Measurements from ENCODE around the gene DDIT4.
"Not testable (repeated sequence)": the region's sequence is repeated elsewhere in the genome, so short reads cannot be mapped to it uniquely, and the experiment has no call there.

DDIT4 gene

DNA sequence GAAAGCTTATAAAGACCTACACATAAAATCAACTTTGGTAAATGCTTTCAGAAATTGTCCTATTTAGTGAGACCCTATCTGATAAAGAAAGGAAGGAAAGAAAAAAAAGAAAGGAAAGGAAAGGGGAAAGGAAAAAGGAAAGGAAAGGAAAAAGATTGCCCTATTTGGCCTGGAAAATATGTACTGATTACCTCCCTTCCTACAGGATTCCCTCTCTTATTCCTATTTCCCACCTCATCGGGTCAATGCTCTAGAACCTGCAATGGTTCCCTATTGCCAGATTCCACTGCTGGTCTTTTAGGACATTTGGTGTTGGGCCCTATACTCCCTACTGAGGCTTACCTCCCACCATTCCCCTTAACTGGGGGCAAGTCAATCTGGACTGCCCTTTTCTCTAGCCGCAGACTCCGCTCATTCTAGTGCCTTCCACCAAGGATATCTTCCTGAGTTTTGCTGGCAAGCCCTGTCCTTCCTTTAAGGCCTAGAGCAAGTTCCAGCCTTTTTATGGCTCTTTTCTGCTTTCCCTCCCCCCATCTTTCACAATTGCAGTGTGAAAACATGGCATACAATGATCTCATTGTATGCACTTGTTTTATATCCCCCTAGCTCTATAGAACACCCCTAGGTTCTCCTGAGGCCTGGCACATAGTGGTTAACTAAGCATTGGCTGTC lies 4.4 kb downstream of the DDIT4 start:
- DNase-seq = no peak

DNA sequence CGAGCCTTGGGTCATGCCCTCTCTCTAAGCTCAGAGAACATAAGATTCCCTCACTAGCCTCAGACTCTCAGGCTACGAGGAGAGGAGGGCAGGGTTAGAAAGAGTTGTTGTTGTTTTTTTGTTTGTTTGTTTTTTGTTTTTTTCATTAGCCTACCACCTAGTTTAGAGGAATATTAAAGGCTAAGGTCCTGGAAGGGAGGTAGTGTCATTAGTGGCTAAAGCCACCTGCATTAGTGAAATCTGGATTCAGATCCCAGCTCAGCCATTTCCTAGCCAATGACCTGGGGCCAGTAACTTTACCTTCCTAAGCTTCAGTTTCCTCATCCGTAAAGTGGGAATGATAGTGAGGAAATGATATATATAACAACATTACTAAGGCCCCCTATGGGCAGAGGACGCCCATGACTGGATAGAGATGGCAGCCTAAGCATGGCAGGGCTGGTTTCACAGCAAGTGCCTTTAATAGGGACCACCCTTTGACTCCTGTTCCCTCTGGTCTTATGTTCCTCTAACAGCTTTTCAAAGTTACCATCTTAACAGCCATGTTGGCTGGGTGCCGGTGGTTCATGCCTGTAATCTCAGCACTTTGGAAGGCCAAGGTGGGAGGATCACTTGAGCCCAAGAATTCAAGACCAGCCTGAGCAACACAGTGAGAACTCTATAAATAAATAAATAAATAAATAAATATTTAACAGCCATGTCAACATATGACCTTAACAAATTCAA lies 5.1 kb downstream of the DDIT4 start:
- in situ Hi-C loops (cut with HindIII; ENCODE audit: low pct_ligation_motif_present, low pct_unique_long_range_greater_than_20kb, low sequenced_read_pairs) = loop anchor here (5.0 kb wide), 1 partner anchor 43 kb away; no protein-coding TSS in a partner anchor
- DNase-seq = no peak

More for the DNA sequence above, 4.4 kb downstream of the DDIT4 start:
- in situ Hi-C loops (cut with HindIII; ENCODE audit: low pct_ligation_motif_present, low pct_unique_long_range_greater_than_20kb, low sequenced_read_pairs) = loop anchor here (5.0 kb wide), 1 partner anchor 44 kb away; no protein-coding TSS in a partner anchor

DNA sequence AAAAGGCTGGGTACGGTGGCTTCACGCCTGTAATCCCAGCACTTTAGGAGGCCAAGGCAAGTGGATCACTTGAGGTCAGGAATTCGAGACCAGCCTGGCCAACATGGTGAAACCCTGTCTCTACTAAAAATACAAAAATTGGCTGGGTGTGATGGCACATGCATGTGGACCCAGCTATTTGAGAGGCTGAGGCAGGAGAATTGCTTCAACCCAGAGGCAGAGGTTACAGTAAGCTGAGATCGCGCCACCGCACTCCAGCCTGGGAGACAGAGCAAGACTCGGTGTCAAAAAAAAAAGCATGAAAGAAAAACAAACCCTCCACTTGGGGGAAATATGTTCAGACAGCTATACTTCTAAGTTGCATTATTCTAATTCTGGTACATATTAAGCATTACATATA lies 5.9 kb downstream of the DDIT4 start:
- DNase-seq = not testable (repeated sequence)
- in situ Hi-C loops (cut with HindIII; ENCODE audit: low pct_ligation_motif_present, low pct_unique_long_range_greater_than_20kb, low sequenced_read_pairs) = loop anchor here (5.0 kb wide), 1 partner anchor 43 kb away; no protein-coding TSS in a partner anchor

DNA sequence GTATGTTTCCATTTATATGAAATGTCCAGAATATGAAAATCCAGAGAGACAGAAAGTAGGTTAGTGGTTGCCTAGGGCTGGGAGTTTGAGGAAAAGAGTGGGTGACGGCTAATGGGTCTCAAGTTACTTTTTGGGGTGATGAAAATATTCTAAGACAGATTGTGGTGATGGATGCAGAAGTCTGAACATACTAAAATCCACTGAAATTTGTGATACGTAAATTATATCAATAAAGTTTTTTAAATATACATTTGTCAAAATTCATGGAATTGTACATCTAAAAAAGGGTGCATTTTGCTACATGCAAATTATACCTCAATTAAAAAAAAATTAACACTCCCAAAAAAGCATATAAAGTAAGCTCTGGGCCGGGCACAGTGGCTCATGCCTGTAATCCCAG lies 9.4 kb downstream of the DDIT4 start:
- in situ Hi-C loops (cut with HindIII; ENCODE audit: low pct_ligation_motif_present, low pct_unique_long_range_greater_than_20kb, low sequenced_read_pairs) = no loop called here

DNA sequence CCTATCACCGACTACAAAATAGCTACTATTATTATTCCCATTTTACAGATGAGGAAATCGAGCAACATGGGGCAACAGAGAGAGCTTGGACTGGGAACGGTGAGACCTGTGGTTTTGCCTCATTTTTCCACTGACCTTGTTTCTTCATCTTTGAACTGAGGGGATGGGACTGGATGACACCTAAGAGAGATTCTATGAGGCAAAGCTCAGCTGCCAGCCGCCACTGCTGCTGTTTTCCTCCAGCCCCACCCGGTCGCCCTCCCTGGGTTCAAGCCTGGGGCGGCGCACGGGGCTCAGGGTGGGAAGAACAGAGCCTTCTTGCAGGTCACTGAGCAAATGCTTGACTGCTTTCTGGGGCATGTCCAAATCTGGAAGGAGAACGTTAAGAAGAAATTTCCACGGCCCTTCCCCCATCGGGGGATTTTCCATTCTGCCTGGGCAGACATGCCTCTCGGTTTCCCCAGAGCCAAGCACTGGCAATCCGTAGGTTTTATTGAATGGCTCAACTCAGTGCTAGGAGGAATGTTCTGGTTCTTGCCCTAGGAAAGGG lies 12.3 kb downstream of the DDIT4 start:
- in situ Hi-C loops (cut with HindIII; ENCODE audit: low pct_ligation_motif_present, low pct_unique_long_range_greater_than_20kb, low sequenced_read_pairs) = no loop called here
- peak; percentile 27 for DNase-seq

More for the DNA sequence above, 9.4 kb downstream of the DDIT4 start:
- DNase-seq = no peak

DNA sequence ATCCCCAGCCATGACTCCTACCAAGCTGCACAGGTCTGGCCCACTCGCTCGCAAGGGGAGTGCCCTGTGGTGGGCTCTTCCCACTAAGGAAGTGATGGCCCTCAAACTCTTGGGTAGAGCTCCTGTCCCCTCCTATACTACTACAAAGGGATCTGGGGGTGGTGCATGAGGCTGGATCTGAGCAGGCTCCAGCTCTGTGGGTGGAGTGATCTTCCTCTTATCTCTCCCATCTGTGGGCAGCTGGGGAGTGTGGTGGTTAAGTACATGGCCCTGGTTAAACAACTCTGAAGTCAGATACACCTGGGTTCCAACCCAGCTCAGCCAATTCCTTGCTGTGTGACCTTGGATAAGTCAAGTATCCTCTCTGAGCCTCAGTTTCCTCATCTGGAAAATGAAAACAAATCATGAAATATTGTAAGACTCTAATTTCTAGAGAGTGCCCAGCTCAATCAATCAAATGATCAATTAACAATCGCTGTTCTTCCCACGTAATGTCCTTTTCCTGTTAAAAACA lies 17.4 kb downstream of the DDIT4 start:
- in situ Hi-C loops (cut with HindIII; ENCODE audit: low pct_ligation_motif_present, low pct_unique_long_range_greater_than_20kb, low sequenced_read_pairs) = no loop called here
- DNase-seq = no peak

DNA sequence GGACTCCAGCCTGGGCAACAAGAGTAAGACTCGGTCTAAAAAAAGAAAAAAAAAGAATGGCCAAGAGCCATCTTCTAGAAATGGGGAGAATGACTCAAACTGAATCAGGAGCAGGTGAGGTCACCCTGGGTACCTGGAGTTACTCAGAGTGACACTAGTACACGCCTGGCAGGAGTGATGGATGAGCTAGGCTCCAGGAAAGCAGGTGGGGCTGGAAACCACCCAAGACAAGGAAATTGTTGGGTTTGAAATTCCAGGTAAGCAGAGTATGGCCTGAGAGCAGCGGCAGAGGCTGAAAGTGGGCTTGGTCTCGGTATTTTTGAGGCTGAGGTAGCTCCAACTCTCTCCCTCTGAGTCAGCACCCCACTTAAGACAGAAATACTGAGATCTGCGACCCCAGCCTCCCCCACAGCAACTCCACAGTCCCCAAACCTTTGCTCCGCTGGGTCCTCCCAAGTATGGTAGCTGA lies 18.5 kb downstream of the DDIT4 start:
- in situ Hi-C loops (cut with HindIII; ENCODE audit: low pct_ligation_motif_present, low pct_unique_long_range_greater_than_20kb, low sequenced_read_pairs) = no loop called here
- DNase-seq = no peak

DNA sequence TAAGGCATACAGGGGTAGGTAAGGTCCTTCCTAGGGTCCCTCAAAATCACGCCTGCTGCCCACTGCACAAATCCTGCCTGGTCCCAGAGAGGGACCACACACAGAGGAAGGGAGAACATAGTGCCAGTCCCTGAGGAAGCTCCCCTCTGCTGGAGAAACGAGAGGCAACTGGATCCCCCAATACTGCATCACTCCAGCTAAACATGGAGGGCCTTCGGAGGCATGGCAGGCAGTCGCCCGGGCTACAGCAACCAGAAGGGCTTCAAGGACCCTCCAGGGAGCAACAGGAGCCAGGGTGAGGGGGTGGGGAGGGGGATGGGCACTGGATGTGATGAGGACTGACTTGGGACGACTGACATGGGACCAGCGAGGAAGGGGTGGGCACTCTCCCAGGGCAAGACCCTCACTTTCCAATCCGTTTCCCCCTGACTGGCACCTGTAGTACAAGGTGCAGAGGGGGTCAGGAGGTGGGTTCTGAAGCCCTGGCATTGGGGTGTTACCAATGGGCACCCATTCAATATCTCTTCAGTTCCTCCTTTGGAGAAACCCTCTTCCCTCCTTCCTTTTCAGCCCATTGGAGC lies 21.7 kb downstream of the DDIT4 start:
- in situ Hi-C loops (cut with HindIII; ENCODE audit: low pct_ligation_motif_present, low pct_unique_long_range_greater_than_20kb, low sequenced_read_pairs) = no loop called here
- DNase-seq = no peak

DNA sequence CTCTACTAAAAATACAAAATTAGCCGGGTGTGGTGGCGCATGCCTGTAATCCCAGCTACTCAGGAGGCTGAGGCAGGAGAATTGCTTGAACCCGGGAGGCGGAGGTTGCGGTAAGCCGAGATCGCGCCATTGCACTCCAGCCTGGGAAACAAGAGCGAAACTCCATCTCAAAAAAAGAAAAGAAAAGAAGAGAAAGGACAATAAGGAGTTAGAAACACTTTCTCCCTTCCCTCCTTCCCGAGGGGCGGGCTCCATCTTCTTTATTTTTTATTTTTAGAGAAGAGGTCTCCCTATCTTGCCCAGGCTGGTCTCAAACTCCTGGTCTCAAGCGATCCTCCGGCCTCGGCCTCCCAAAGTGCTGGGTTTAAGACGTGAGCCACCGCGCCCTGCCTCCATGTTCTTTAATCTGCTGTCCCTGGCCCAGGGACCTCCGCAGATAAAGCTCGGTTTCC lies 23.1 kb downstream of the DDIT4 start:
- DNase-seq; in situ Hi-C loops (cut with HindIII; ENCODE audit: low pct_ligation_motif_present, low pct_unique_long_range_greater_than_20kb, low sequenced_read_pairs): not testable (repeated sequence)

DNA sequence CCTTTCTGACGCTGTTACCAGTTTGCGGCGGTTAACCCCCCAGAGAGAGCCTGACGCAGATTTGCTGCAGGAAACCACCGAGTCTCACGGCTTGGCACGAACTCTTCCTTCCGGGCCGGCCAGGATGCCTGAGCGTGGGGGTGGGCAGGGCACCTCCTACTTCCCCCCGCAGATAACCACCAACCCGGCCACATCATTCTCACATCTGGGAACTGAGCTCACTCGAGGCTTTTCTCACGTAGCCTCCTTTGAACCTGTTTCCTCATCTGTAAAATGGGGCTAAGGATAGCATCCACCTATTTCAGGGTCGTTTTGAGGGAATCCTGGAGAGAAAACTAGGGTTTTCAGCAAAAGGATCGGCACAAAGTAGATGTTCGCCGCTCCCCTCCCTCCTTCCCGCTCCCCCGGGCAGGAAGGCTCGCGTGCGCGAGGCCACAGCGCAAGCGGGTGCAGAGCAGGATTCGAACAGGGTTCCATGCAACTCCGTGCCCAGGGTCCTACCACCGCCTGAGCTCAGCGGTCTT lies 23.6 kb downstream of the DDIT4 start:
- in situ Hi-C loops (cut with HindIII; ENCODE audit: low pct_ligation_motif_present, low pct_unique_long_range_greater_than_20kb, low sequenced_read_pairs) = no loop called here
- peak; percentile 97 for DNase-seq

DNA sequence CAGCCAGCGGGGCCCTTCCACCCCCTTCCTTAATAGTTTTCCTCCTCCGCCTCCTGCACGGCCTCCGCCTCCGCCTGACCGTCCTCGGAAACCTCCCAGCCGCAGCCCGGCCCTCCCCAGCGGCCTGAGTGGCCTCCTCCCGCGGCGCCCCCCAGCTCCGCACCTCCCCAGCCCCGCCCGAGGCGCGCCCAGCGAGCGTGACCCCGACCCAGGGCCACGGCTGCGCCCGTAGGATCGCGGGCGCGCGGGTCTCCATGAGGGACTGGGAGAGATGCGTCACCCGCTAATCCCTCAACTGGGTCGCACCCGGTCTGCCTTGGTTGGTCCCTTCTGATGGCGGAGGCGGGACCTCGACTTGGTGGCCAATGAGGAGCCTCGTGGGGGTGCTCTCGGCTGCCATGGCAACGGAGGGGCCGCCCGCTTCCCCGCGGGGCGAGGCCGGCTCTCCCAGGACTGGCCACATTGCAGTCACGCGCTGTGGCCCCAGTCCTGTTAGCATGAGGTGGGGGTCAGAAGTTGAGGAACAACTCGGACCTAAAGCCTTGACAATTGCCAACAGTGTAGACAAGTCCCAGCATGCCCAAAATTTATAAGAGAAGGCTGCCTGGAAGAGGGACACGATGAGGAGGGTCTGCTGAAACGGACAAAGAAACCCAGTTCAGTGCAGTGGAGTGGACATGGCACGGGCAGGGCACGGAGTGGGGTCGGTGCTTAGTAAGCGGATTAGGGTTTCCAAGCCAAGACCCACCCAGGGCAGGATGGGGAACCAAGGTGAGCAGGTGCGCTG lies 24.3 kb downstream of the DDIT4 start:
- peak; percentile 99 for DNase-seq
- in situ Hi-C loops (cut with HindIII; ENCODE audit: low pct_ligation_motif_present, low pct_unique_long_range_greater_than_20kb, low sequenced_read_pairs) = no loop called here

DNA sequence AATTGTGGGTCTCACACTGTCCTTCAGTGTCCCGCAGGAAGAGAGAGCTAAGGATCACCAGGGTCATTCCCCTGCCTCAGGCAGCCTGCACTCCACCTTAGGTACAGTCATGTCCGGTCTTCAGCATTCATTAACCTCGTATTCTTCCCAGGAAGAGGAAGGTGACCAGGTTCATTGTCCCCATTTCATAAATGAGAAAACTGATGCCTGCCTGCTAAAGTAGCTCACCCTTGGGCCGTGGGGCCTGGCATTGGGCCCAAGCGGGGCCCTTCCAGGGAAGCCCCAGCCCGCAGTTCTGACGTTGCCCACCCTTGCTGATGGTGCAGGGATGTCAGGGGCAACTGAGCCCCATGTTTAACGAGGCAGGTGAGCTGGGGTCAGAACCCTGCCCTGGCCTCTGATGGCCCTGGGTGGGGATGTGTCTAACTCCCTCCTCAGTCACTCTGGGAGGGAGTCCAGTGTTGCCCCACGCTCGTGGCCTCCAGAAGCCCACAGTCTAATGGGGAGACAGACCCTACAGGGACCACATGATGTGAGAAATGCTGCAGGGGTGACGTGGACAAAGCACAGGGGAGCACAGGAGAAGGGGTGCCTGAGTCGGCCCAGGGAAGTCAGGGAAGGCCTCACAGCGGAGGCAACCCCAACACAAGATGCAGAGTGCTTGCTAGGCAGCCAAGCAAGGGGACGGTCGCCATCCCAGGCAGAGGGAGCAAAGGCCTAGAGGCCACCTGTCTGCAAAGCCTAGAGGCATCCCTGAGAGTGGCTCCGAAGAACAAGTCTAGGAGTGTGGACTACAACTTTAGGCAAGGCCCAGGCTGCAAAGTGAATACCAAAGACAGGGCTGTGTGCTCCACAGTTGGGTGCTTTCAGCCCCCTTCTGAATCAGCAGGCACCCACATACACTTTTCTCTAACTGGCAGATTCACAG lies 25.1 kb downstream of the DDIT4 start:
- DNase-seq = peak; percentile 61
- in situ Hi-C loops (cut with HindIII; ENCODE audit: low pct_ligation_motif_present, low pct_unique_long_range_greater_than_20kb, low sequenced_read_pairs) = no loop called here

DNA sequence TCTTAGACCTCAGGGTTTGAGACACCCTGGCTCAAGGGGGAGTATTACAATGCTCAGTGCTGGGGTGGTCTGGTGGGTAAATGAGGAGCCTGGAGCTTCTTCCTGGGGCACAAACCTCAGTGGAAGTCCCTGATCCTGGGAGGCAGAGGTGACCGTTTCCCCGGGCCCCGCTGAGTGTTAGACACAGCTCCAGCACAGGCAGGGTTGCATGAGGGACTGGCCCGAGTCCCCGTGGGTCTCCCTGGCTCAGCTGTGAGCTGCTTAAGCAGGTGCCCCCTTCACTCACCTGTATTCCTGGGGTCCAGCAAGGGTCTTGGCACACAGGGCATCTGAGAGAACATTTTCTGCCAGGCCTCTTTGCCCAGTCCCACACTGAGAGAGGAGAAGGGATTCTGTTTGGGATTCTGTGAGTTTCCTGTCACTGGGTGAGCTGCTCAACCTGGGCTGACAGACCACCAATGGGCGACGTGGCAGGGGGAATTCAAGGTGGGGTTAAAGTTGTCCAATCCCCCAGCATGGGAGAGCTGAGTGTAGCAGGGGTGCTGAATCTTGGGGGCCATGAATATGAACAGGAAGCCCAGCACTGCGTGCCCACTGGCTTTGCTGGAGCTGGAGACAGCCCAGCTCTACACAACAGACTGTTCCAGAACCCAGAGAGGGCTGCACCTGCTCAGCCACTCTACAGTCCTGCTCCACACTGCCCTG lies 29.9 kb downstream of the DDIT4 start:
- in situ Hi-C loops (cut with HindIII; ENCODE audit: low pct_ligation_motif_present, low pct_unique_long_range_greater_than_20kb, low sequenced_read_pairs) = loop anchor here (25.0 kb wide), 1 partner anchor 191 kb away; no protein-coding TSS in a partner anchor
- DNase-seq = no peak

DNA sequence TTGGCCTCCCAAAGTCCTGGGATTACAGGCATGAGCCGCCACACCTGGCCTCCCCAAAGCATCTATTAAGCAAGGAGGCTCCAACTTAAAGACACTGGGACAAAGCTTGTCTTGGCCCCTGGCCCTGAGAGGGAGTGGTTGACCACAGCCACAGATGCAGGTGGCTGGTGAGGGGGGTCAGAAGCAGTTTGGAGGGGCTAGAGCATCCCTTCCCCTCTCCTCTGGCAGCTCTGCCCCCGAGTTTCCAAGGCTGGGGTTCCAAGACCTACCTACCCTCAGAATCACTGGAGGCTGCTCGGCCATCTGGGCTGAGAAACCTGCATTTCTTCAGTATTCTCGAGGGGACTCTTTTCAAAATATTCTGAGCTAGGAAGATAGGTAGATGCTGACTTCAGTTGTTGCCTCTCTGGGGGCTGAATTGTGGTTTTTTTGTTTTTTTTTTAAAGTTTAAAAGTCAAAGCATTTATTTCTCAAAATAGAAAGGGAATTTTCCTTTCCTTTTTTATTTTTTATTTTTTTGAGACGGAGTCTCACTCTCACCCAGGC lies 32.6 kb downstream of the DDIT4 start:
- DNase-seq = no peak
- in situ Hi-C loops (cut with HindIII; ENCODE audit: low pct_ligation_motif_present, low pct_unique_long_range_greater_than_20kb, low sequenced_read_pairs) = loop anchor here (25.0 kb wide), 1 partner anchor 194 kb away; no protein-coding TSS in a partner anchor

DNA sequence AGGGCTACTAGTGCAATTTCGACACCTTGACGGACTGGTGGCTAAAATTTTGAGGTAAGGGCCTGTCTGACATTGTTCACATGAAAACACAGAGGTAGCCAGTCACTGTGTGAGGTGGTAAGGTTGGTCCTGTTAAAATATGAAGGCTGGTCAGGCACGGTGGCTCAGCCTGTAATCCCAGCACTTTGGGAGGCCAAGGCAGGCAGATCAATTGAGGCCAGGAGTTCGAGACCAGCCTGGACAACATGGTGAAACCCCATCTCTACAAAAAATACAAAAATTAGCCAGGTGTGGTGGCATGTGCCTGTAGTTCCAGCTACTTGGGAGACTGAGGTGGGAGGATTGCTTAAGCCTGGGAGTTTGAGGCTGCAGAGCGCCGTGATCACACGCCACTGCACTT lies 34.0 kb downstream of the DDIT4 start:
- not testable (repeated sequence) for DNase-seq

More for the DNA sequence above, 34.0 kb downstream of the DDIT4 start:
- in situ Hi-C loops (cut with HindIII; ENCODE audit: low pct_ligation_motif_present, low pct_unique_long_range_greater_than_20kb, low sequenced_read_pairs) = loop anchor here (25.0 kb wide), 1 partner anchor 195 kb away; no protein-coding TSS in a partner anchor
